OCI-M1 (cell line): ENCODE data around the gene SLC25A23.
"Not testable (repeated sequence)": the region's sequence is repeated elsewhere in the genome, so short reads cannot be mapped to it uniquely, and the experiment has no call there.

ENCODE experiments used
- DNase-seq: peaks from one replicate; lab custom pipeline; 2025; lab: John Stamatoyannopoulos, UW

The SLC25A23 gene

DNA sequence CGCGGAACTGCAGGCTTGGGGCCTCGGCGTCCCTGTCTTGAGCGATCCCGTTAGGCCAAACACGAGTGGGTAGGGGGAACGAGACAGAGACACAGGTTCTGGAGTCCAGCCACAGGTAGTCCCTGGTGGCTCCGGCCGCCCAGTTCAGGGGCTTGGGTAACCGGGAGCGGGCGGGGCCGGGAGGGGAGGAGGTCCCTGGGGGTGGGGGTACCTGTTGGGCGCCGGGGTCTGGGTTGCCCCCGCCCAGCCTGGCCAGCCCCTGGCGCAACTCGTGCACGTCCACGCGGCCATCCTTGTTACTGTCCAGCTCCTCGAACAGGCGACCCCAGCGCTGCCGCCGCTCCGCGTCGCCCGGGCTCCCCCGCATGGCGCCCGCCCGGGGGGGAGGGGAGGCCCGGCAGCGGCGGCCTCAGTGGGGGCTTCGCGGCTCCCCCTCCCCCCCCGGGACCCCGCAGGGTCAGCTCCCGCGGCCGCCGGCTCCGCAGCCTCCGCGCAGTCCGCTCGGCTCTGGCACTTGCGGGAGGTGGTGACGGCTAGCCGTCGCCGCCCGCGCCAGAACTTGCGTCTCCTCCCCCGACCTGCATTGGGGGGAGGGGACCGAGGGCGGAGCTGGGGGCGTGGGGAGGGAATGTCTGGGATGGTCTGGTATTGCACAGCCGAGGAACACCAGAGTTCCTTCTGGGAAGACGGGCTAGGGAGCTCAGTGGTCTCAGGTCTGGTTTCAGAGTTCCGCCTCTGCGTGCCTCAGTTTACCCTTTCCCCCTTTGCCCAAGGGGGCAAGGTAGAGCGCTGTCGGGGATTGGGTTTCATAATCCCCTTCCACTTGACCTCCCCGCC is at the start of gene SLC25A23:
Gene SLC25A23, minus strand, starts transcription at position 531 of the 837 bp plus-strand sequence. Its CDS starts 164 bp downstream, at position 367.
- DNase-seq, result peak; percentile 79

DNA sequence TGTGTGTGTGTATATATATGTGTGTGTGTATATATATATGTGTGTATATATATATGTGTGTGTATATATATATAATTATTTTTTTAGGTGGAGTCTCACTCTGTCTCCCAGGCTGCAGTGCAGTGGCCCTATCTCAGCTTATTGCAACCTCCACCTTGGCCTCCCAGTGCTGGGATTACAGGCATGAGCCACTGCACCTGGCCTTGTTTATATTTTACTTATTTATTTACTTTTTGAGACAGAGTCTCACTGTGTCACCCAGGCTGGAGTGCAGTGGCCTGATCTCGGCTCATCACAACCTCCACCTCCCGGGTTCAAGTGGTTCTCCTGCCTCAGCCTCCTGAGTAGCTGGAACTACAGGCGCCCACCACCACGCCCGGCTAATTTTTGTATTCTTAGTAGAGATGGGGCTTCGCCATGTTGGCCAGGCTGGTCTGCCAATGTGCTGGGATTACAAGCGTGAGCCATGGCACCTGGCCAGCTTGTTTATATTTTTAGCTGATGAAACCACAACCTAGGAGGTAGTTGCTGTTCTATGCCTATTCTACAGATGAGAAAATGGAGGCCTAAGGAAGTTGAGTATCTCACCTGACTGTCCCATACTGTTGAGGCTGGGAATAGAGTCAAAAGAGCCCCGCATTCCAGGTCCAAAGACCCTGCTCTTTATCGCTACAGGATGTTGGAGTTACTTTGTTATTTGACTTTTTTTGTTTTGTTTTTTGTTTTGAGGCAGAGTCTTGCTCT is 48.6 kb upstream of the SLC25A23 start:
- not testable (repeated sequence) for DNase-seq

DNA sequence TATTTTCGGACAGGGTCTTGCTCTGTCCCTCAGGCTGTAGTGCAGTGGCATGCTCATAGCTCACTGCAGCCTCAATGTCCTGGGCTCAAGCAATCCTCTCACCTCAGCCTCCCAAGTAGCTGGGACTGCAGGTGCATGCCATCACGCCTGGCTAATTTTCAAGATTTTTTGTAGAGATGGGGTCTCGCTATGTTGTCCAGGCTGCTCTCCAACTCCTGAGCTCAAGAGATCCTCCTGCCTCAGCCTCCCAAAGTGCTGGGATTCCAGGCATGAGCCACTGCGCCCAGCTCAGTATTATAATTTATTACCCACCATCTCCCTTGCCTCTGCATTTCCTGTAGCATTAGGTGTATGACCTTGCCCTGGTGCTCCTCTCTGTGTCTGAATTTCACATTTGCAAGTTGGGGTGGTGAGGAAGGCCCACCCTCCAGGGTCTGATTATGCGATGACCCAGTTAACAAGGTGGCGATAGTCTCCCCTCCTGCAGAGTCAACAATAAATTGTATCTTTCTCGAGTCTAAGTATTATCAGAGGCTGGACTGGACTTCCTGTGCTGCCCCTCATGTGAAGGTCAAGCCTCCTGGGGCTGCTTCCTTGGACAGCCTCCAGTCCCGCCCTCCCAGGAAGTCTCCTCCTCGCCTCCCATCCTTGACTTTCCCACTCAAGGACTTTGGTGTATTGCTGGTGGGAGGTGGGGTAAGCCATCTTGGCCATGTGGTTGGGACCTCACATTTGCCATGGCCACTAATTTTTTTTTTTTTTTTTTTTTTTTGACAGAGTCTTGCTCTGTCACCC is 44.0 kb upstream of the SLC25A23 start:
- DNase-seq, result no peak

DNA sequence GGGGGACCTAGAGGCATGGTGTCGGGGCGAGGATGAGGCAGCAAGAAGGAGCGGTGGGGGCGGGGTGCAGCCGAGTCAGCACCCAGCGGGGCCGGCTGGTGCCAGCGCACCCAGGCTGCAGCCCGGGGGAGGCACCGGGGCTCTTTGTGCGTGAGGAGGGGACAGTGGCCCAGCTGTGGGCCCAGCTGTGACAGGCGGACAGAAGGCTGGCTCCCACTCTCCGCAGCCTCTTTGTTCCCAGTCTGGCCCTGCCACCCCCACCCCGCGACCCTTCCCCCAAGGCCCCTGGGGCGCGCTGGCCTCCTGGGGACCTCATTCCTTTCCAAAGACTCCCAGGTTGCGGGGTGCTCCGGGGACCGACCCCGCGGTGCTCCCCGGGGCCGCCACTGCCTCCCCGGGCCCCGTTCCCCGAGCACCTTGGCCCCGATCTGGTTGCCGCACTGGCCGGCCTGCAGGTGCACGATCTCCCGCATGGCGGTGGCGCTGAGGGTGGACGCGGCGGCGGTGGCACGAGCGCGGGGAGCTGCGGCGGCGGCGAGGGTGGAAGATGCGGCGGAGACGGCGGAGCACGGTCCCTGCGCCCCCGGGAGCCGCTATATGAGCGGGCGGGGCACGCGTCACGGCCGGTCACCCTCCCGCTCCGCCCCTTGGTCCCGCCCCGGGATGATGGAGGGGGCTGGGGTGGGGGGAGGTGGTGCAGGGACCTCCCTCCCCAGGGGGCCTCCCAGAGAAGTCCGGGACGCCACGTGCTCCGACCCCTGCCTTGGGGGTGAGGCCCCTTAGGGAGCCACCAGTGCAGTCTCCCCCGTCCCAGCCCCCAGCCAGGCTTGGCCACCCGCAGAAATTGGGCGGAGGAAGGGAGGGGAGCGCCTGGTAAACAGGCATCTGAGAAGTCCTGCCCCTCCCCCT is 42.4 kb upstream of the SLC25A23 start, which contains the start of gene TUBB4A:
Gene TUBB4A, minus strand, starts transcription at position 570 of the 909 bp plus-strand sequence. Its CDS starts 97 bp downstream, at position 473.
- DNase-seq, result no peak

DNA sequence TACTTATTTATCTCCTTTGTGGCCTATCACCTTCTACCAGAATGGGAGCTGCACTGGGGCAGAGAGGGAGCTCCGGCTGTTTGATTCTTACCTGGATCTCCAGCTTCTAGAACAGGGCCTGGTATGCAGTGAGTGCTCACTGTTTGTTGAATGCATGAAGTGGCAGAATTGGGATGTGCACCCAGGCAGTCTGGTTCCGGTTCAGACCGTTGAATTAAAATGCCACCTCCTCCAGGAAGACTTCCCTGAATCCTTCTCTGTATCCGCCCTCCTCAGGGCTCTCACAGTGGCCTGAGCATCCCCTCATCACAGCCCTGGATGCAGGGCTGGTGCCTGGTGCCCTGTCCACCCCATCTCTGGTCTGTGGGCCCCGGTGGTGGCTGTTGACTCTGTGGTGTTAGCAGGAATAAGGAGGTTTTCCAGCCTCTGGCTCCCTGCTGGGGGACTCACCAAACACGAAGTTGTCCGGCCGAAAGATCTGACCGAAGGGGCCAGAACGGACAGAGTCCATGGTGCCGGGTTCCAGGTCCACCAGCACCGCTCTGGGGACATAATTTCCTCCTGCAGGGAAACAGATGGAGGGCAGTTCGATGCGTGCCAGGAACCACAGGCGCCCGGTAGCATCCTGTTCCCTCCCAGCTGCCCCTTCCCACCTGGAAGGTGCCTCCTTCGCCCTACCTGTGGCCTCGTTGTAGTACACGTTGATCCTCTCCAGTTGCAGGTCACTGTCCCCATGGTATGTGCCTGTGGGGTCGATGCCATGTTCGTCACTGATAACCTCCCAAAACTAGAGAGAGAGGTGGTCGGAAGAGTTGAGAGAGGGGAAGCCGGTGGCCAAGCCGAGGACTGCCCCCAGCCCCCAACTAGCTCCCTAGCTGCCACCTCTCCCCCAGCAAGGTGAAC is 41.5 kb upstream of the SLC25A23 start:
- DNase-seq, result no peak

DNA sequence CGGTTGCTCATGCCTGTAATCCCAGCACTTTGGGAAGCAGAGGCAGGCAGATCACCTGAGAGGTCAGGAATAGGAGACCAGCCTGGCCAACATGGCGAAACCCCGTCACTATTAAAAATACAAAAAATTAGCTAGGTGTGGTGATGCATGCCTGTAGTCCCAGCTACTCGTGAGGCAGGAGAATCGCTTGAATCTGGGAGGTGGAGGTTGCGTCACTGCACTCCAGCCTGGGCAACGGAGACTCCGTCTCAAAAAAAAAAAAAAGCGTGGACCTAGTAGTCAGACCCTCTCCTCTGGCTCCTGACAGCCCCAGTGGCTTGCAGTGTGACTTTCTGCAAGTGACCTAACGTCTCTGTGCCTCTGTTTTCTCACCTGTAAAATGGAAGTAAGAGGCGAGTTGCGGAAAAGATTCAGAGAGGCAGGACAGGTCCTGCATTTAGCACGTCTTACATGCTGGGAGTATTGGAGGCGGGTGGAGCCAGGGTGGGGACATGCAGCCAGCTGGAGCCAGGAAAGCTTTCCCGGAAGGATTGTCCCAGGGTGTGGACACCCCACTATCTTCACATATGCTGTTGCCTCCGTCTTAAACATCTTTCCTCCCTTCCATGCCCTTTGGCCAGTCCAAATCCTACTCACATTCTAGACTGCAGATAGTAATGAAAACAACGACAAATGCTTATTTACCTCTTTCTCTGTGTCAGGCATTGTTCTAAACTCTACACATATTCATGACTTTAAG is 39.6 kb upstream of the SLC25A23 start:
- DNase-seq, result no peak

DNA sequence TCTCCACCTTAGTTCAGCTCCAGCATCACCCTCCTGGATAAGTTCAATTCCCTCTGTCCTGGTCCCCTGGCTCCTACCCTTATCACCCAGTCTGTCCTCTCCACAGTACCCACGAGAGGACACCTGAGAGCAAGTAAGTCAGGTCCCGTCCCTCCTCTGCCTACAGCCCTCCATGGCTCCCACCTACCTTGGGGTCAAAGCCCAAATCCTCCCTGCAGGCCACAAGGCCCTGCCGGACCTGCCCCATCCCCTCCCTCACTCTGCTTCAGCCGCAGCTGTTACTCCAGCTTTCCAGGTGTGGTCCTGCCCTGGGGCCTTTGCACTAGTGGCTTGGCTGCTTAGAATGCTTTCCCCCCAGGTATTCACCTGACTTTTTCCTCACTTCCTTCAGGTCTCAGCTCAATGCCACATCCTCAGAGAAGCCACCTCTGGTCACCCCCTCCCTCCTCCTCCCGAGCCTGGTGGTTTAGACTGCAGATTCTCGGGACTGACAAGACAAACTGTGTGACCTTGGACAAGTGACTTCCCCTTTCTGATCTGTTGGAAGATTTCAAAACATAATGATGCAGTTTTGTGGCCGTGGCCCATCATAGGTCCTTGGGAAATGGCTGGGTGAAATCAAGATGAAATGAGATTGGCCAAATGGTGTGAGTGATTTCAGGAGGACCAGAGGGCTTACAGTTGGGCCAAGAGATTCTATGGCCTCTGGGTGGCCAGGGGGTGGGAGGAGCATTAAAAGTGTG is 38.9 kb upstream of the SLC25A23 start:
- DNase-seq, result peak; percentile 29

DNA sequence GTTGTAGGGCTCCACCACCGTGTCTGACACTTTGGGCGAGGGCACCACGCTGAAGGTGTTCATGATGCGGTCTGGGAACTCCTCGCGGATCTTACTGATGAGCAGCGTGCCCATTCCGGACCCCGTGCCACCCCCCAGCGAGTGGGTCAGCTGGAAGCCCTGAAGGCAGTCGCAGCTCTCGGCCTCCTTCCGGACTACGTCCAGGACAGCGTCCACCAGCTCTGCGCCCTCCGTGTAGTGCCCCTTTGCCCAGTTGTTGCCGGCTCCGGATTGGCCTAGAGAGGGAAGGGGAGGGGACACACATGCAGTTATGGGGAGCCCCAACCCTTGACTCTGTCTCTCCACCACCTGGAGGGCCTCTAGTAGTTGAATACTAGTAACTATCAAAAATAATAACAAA is 36.4 kb upstream of the SLC25A23 start:
- DNase-seq, result no peak

DNA sequence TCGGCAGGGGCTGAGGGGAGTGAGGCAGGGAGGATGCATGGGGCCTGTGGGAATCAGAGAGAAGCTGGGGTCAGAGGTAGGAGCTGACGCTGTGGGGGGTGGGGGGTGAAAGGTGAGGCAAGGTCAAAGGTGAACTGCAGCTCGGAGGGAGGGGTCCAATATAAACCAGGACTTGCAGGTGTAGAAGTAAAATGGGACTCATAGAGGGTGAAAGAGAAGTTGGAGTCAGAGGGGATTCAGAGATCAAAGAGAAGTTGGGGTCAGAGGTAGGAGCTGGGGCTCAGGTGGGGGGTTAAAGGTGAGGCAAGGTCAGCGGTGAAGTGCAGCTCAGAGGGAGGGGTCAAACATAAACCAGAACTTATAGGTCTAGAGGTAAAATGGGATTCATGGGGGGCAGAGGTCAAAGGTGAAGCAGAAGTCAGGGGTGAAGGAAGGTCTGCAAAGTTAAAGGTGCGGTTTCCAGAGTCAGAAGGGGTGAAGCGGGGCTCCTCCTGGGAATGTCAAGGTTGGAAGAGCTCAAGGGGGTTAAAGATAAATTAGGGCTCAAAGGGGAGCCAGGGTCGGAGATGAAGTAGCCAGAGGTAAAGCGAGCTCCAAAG is 34.9 kb upstream of the SLC25A23 start:
- DNase-seq, result no peak

DNA sequence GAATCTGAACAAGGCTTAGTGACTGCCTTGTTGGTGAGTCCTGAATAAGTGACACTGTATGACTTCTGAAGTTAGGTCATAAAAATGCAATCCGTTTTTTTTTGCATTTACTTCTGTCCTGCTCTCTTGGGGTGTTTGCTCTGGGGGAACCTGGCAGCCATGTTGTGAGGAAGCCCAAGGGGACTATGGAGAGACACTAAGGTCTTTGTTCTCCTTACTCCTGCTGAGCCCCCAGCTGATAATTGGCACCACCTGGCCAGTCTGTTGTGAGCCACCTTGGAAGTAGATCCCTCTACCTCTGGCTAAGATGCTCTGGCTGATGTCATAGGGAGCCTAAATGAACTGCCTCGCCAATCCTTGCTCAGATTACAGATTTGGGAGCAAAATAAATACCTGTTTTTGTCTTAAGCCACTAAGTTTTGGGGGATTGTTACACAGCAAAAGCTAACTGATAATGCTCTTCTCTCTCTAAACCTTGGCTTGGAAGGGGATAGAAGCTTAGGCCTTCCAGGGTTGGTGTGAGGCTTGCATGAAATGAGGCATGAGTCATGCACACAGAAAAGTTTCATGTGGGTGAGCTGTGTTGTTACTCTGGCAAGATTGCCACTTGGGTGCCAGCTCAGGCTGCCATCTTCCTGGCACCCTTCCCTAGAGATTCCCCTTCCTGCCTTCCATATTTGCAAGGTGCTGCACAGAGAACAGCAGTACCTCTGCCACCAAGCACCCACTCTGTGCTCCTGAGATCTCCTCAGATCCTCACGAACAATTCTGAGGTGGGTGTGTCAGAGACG is 32.4 kb upstream of the SLC25A23 start:
- no peak for DNase-seq

DNA sequence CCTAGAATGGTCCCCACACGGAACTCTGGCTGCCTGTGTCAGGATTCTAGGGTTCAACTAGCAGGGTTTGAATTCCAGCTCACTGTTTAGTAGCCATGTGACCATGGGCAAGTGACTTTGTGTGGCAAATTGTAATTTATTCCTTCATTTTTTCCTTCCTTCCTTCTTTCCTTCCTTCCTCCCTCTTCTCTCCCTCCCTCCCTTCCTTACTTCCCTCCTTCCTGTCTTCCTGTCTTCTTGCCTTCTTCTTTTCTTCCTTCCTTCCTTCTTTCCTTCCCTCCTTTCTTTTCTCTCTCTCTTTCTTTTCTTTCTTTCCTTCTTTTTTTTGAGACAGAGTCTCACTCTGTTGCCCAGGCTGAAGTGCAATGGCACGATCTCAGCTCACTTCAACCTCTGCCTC is 30.5 kb upstream of the SLC25A23 start:
- DNase-seq, result no peak

DNA sequence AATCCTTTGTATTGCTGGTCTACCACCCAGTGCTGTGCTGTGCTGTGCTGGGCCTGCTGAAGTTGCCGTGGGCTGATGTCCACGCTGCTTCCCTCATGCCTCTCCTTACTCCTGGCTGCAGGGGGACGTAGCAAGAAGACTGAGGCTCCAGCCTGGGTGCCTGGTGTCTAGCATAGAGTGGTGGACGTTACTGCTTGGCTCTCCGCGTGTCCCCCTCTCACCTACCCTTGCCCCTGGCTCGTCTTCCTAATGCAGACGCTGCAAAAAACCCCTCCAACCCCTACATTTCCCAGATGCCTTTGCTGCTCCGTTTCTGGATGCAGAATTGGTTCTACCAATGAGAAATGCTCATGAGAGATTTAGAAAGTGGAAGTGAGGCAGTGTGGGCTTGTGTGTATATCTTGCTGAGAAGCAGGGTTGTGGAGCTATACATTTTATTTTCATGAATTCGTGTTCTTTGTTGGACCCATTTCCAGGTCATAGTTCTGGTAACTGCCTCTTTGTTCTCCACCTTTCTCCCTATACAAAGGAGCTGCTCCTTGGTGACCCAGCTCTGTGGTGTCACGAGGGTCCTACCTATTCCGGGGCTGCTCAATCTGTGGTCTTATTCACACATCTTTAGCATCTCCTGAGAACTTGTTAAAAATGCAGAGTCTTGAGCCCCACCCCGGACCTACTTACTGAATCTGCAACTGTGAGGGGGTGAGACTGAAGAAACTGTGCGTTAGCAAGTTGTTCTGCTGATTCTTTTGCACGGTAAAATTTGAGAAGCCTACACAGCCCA is 29.9 kb upstream of the SLC25A23 start:
- DNase-seq, result no peak

DNA sequence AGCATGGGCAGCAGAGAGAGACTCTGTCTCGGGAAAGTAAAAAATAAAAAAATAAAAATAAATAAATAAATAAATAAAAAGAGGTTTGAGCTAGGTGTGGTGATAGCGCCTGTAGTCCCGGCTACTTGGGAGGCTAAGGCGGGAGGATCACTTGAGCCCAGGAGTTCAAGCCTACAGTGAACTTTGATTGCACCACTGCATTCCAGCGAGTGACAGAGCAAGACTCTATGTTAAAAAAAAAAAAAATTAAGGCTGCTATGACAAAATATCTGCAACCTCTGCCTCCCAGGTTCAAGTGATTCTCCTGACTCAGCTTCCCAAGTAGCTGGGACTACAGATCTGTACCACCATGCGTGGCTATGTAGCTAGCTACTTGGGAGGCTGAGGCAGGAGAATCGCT is 25.2 kb upstream of the SLC25A23 start:
- DNase-seq, result no peak

DNA sequence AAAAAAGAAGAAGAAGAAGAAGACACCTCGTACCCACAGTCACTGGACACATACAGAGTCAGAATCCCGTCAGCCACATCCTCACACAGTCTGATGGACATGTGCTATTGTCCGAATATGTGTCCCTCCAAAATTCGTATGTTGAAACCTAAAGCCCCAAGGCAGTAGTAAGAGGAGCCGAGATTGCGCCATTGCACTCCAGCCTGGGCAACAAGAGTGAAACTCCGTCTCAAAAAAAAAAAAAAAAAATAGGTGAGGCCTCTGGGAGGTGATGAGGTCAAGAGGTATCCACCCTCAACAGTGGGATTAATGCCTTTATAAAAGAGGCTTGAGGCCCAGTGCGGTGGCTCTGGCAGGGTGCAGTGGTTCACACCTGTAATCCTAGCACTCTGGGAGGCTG is 24.6 kb upstream of the SLC25A23 start:
- no peak for DNase-seq

DNA sequence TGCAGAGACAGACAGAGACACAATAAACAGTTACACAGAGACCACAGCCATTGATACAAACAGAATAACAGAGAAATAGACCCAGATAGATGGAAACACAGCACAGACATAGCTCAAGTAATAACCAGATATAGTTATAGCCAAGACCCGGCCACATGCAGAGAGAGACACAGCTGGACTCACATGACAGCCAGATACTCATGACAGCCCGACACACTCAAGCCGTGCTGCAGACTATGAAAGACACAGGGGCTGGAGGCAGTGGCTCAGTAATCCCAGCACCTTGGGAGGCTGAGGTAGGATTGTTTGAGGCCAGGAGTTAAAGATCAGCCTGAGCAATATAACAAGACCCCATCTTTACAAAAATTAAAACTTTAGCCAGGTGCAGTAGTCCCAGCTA is 23.6 kb upstream of the SLC25A23 start:
- no peak for DNase-seq

DNA sequence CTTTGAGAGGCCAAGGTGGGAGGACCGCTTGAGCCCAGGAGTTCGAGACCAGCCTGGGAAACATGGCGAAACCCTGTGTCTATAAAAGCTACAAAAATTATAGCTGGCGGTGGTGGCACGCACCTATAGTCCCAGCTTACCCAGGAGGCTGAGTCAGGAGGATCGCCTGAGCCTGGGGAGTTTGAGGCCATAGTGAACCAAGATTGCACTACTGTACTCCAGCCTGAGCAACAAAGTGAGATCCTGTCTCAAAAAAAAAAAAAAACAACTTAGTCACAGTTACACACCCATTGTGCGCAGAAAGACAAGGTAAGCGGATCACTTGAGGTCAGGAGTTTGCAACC is 22.7 kb upstream of the SLC25A23 start:
- no peak for DNase-seq
